Glutamatergic neuron (in vitro differentiated cells): ENCODE results near the gene CXCL1. TPM values are rescaled to one million over a fixed set of nuclear protein-coding genes. Genes with fewer than 3 reads are reported as not detected.

Experiments
- DNase-seq: peaks from one replicate; pipeline ENCODE4 v3.0.0; 2022
- H3K27ac Mint-ChIP-seq: one replicate; pipeline ENCODE4 v1.8.0; 2020; ENCODE audit warnings: mild to moderate bottlenecking, mixed read lengths, inconsistent platforms; ENCODE audit not compliant: unreplicated experiment
- H3K27me3 Mint-ChIP-seq: one replicate; pipeline ENCODE4 v1.8.0; 2020; ENCODE audit warnings: mild to moderate bottlenecking, moderate library complexity, mixed read lengths, inconsistent platforms; ENCODE audit not compliant: unreplicated experiment
- H3K36me3 Mint-ChIP-seq: one replicate; pipeline ENCODE4 v1.8.0; 2020; ENCODE audit warnings: mild to moderate bottlenecking, mixed read lengths, inconsistent platforms; ENCODE audit not compliant: unreplicated experiment
- H3K4me1 Mint-ChIP-seq: one replicate; pipeline ENCODE4 v1.8.0; 2020; ENCODE audit warnings: mild to moderate bottlenecking, low read depth, mixed read lengths, inconsistent platforms; ENCODE audit not compliant: unreplicated experiment
- H3K4me3 Mint-ChIP-seq: one replicate; pipeline ENCODE4 v1.8.0; 2020; ENCODE audit warnings: mild to moderate bottlenecking, mixed read lengths, inconsistent platforms; ENCODE audit not compliant: unreplicated experiment
- H3K9me3 Mint-ChIP-seq: one replicate; pipeline ENCODE4 v1.8.0; 2020; ENCODE audit warnings: mild to moderate bottlenecking, moderate library complexity, mixed read lengths, inconsistent platforms; ENCODE audit not compliant: unreplicated experiment
- CTCF ChIP-seq: fragments of 200-600 bp; sonication (generic); IDR thresholded peaks from one replicate; pipeline ENCODE4 v1.5.0; 2021; ENCODE audit not compliant: partially characterized antibody, unreplicated experiment
- total RNA-seq: library from RNA; stranded (reverse); fragmentation: NEBNext Ultra II Directional; extraction: Animal tissue kit (Norgen Biotek cat#: 25700); gene quantifications from one replicate; pipeline ENCODE4 v1.2.1, GENCODE V29; 2021; ENCODE audit not compliant: unreplicated experiment

CXCL1 gene
- total RNA-seq, 1 donor from 2014 or later = not detected

- no peak for TF ChIP-seq CTCF
- DNase-seq = no peak
- no peak overlapping the region for H3K27ac Mint-ChIP-seq
- no peaks in the 10 kb centered on the region for H3K9me3 Mint-ChIP-seq
- H3K4me1 Mint-ChIP-seq = no peaks in the 10 kb centered on the region
- no peaks in the 10 kb centered on the region for H3K27me3 Mint-ChIP-seq
- H3K4me3 Mint-ChIP-seq = no peak overlapping the region
- no peaks in the 10 kb centered on the region for H3K36me3 Mint-ChIP-seq
Measured at GRCh38 chr4:73852771-73853170, 16.4 kb upstream of the CXCL1 start.

GRCh38 chr4:73853246-73853704 lies 15.9 kb upstream of the CXCL1 start, which contains the start of gene PF4V1:
PF4V1 (plus strand) TSS chr4:73853296; CDS start chr4:73853363, 67 bp downstream.
- Mint-ChIP-seq H3K36me3 (no peaks in the 10 kb centered on the region), H3K27me3 (no peaks in the 10 kb centered on the region), H3K4me3 (no peak within 1 kb of the TSS), H3K4me1 (no peaks in the 10 kb centered on the region), H3K9me3 (no peaks in the 10 kb centered on the region), H3K27ac (no peak within 1 kb of the TSS)
- DNase-seq = no peak
- no peak for TF ChIP-seq CTCF

- Mint-ChIP-seq H3K27ac (no peak overlapping the region), H3K36me3 (no peaks in the 10 kb centered on the region), H3K4me1 (no peaks in the 10 kb centered on the region), H3K9me3 (no peaks in the 10 kb centered on the region), H3K4me3 (no peak overlapping the region), H3K27me3 (no peaks in the 10 kb centered on the region)
- no peak for DNase-seq
- no peak for TF ChIP-seq CTCF
Measured at GRCh38 chr4:73853718-73854473, 15.3 kb upstream of the CXCL1 start.

GRCh38 chr4:73855406-73855805 lies 13.8 kb upstream of the CXCL1 start:
- Mint-ChIP-seq H3K27me3 (no peaks in the 10 kb centered on the region), H3K9me3 (no peaks in the 10 kb centered on the region), H3K4me3 (no peak overlapping the region), H3K4me1 (no peaks in the 10 kb centered on the region), H3K27ac (no peak overlapping the region), H3K36me3 (no peaks in the 10 kb centered on the region)
- no peak for DNase-seq
- TF ChIP-seq CTCF = no peak

- Mint-ChIP-seq H3K9me3 (no peaks in the 10 kb centered on the region), H3K4me3 (no peak overlapping the region), H3K36me3 (no peaks in the 10 kb centered on the region), H3K27ac (no peak overlapping the region), H3K4me1 (no peaks in the 10 kb centered on the region), H3K27me3 (no peaks in the 10 kb centered on the region)
- no peak for TF ChIP-seq CTCF
- DNase-seq = no peak
Measured at GRCh38 chr4:73856518-73856917, 12.7 kb upstream of the CXCL1 start.
